MCF 10A (cell line): Measurements from ENCODE around the gene PGF. TPM values are rescaled to one million over a fixed set of nuclear protein-coding genes. Genes with fewer than 3 reads are reported as not detected.

ENCODE experiments used
- BruUV-seq: library from RNA; stranded (reverse); fragments of 400-500 nt; replicated peaks from 2 replicates; lab custom pipeline; 2021; lab: Mats Ljungman, UMichigan
- CTCF ChIA-PET: fragments of 300-600 bp; sonication (Branson Sonifier 250); formaldehyde crosslinking; extraction: SDS; loops from one replicate; lab custom pipeline; 2021; ENCODE audit warnings: antibody characterized with exemption, inconsistent platforms; lab: Yijun Ruan, JAX
- POLR2A ChIA-PET: fragments of 300-600, 350-650 bp; sonication (Branson Sonifier 250); formaldehyde crosslinking; extraction: SDS; loops from one replicate; lab custom pipeline; 2020; ENCODE audit warnings: antibody characterized with exemption, inconsistent platforms; lab: Yijun Ruan, JAX
- DNase-seq: peaks from one replicate; pipeline ENCODE4 v3.0.0-alpha.2; 2018; ENCODE audit not compliant: unreplicated experiment
- H3K27ac Mint-ChIP-seq: one replicate; pipeline ENCODE4 v1.8.0; 2022; ENCODE audit warnings: mild to moderate bottlenecking, low read depth, mixed read lengths; ENCODE audit not compliant: unreplicated experiment
- H3K27me3 Mint-ChIP-seq: one replicate; pipeline ENCODE4 v1.8.0; 2022; ENCODE audit warnings: mixed read lengths; ENCODE audit not compliant: insufficient read depth, unreplicated experiment
- H3K36me3 Mint-ChIP-seq: one replicate; pipeline ENCODE4 v1.8.0; 2022; ENCODE audit warnings: mild to moderate bottlenecking, moderate library complexity, mixed read lengths; ENCODE audit not compliant: insufficient read depth, unreplicated experiment
- H3K4me1 Mint-ChIP-seq: one replicate; pipeline ENCODE4 v1.8.0; 2022; ENCODE audit warnings: mixed read lengths; ENCODE audit not compliant: insufficient read depth, unreplicated experiment
- H3K4me3 Mint-ChIP-seq: one replicate; pipeline ENCODE4 v1.8.0; 2022; ENCODE audit warnings: mild to moderate bottlenecking, moderate library complexity, mixed read lengths; ENCODE audit not compliant: unreplicated experiment
- H3K9me3 Mint-ChIP-seq: one replicate; pipeline ENCODE4 v1.8.0; 2022; ENCODE audit warnings: mixed read lengths; ENCODE audit not compliant: unreplicated experiment
- CTCF ChIP-seq: fragments of 200-600 bp; IDR thresholded peaks from one replicate; pipeline ENCODE4 v1.8.0; 2022; ENCODE audit warnings: antibody characterized with exemption, mild to moderate bottlenecking; ENCODE audit not compliant: unreplicated experiment
- intact Hi-C: fragments of 100-400 bp; cut with micrococcal nuclease; formaldehyde crosslinking; loops from 2 replicates; pipeline ENCODE4 v1.14.1; 2022
- total RNA-seq: library from RNA; stranded (reverse); gene quantifications from 2 replicates; pipeline ENCODE4 v1.2.3, GENCODE V29; 2022

The PGF gene
- total RNA-seq, 1 experiment from 2014 or later = 2.1 TPM

- Mint-ChIP-seq H3K9me3 (no peaks in the 10 kb centered on the region), H3K27ac (no peak overlapping the region), H3K4me1 (peaks cover 6% of the 10 kb centered on the region), H3K27me3 (no peaks in the 10 kb centered on the region), H3K4me3 (no peak overlapping the region), H3K36me3 (peaks cover 4% of the 10 kb centered on the region)
- no peak for TF ChIP-seq CTCF
- no TSS peak for BruUV-seq
- peak; percentile 21 for DNase-seq
- POLR2A ChIA-PET = interaction anchor here (0.6 kb wide), 2 partner anchors 18 to 285 kb away, joined by 3 read pairs; no protein-coding TSS in a partner anchor
- CTCF ChIA-PET = interaction anchor here (0.5 to 1.4 kb wide), 3 partner anchors 29 to 115 kb away, joined by 3 read pairs; no protein-coding TSS in a partner anchor
- intact Hi-C loops = no loop called here
Measured at GRCh38 chr14:74975059-74975810, 19.8 kb upstream of the PGF start.

GRCh38 chr14:74974364-74975058, 19.1 kb upstream of the PGF start:
- Mint-ChIP-seq H3K27me3 (no peaks in the 10 kb centered on the region), H3K4me3 (no peak overlapping the region), H3K36me3 (peaks cover 4% of the 10 kb centered on the region), H3K4me1 (peaks cover 6% of the 10 kb centered on the region), H3K27ac (no peak overlapping the region), H3K9me3 (no peaks in the 10 kb centered on the region)
- no TSS peak for BruUV-seq
- no peak for DNase-seq
- POLR2A ChIA-PET = interaction anchor here (0.6 kb wide), 1 partner anchor 18 kb away, joined by 3 read pairs; no protein-coding TSS in a partner anchor
- no peak for TF ChIP-seq CTCF
- intact Hi-C loops = no loop called here
- CTCF ChIA-PET = interaction anchor here (1.4 kb wide), 1 partner anchor 29 kb away, joined by 3 read pairs; no protein-coding TSS in a partner anchor

- no TSS peak for BruUV-seq
- TF ChIP-seq CTCF = no peak
- Mint-ChIP-seq H3K36me3 (peaks cover 1% of the 10 kb centered on the region), H3K4me1 (peaks cover 3% of the 10 kb centered on the region), H3K27ac (no peak overlapping the region), H3K9me3 (no peaks in the 10 kb centered on the region), H3K4me3 (no peak overlapping the region), H3K27me3 (no peaks in the 10 kb centered on the region)
- CTCF ChIA-PET = interaction anchor here (0.5 kb wide), 1 partner anchor 95 kb away, joined by 3 read pairs; no protein-coding TSS in a partner anchor
- POLR2A ChIA-PET = no interaction called here
- intact Hi-C loops = no loop called here
- DNase-seq = no peak
Measured at GRCh38 chr14:74973905-74974363, 18.5 kb upstream of the PGF start.

- H3K36me3 Mint-ChIP-seq = no peaks in the 10 kb centered on the region
- ChIA-PET POLR2A (no interaction called here), CTCF (no interaction called here)
- DNase-seq = no peak
- no peak overlapping the region for H3K27ac Mint-ChIP-seq
- H3K27me3 Mint-ChIP-seq = no peaks in the 10 kb centered on the region
- no peak overlapping the region for H3K4me3 Mint-ChIP-seq
- TF ChIP-seq CTCF = no peak
- no TSS peak for BruUV-seq
- H3K9me3 Mint-ChIP-seq = no peaks in the 10 kb centered on the region
- H3K4me1 Mint-ChIP-seq = no peaks in the 10 kb centered on the region
- intact Hi-C loops = no loop called here
Measured at GRCh38 chr14:74973003-74973653, 17.7 kb upstream of the PGF start.
